ENCODE data around the gene GSTP1.

GSTP1 gene

DNA sequence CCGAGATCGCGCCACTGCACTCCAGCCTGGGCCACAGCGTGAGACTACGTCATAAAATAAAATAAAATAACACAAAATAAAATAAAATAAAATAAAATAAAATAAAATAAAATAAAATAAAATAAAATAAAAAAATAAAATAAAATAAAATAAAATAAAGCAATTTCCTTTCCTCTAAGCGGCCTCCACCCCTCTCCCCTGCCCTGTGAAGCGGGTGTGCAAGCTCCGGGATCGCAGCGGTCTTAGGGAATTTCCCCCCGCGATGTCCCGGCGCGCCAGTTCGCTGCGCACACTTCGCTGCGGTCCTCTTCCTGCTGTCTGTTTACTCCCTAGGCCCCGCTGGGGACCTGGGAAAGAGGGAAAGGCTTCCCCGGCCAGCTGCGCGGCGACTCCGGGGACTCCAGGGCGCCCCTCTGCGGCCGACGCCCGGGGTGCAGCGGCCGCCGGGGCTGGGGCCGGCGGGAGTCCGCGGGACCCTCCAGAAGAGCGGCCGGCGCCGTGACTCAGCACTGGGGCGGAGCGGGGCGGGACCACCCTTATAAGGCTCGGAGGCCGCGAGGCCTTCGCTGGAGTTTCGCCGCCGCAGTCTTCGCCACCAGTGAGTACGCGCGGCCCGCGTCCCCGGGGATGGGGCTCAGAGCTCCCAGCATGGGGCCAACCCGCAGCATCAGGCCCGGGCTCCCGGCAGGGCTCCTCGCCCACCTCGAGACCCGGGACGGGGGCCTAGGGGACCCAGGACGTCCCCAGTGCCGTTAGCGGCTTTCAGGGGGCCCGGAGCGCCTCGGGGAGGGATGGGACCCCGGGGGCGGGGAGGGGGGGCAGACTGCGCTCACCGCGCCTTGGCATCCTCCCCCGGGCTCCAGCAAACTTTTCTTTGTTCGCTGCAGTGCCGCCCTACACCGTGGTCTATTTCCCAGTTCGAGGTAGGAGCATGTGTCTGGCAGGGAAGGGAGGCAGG, at the start of gene GSTP1:
Gene GSTP1 (plus strand): TSS at position 566 of the 958 bp plus-strand sequence. CDS start 32 bp downstream, at position 598.
- H3K27ac ChIP-seq, result peak within 1 kb of the TSS; percentile 80
- TF ChIP-seq ZFX (IDR thresholded peaks at IDR 0.05) (no peak), CTCF (conservative IDR thresholded peaks at IDR 0.05) (no peak)

GRCh38 chr11:67534070-67534679, 49.4 kb upstream of the GSTP1 start:
- no peak overlapping the region for H3K27ac ChIP-seq
- TF ChIP-seq ZFX (IDR thresholded peaks at IDR 0.05), result no peak
- no peak for TF ChIP-seq CTCF (conservative IDR thresholded peaks at IDR 0.05)

- TF ChIP-seq ZFX (IDR thresholded peaks at IDR 0.05) (no peak), CTCF (conservative IDR thresholded peaks at IDR 0.05) (no peak)
- no peak overlapping the region for H3K27ac ChIP-seq
These were observed 48.1 kb upstream of the GSTP1 start for GRCh38 chr11:67535561-67535960.

DNA sequence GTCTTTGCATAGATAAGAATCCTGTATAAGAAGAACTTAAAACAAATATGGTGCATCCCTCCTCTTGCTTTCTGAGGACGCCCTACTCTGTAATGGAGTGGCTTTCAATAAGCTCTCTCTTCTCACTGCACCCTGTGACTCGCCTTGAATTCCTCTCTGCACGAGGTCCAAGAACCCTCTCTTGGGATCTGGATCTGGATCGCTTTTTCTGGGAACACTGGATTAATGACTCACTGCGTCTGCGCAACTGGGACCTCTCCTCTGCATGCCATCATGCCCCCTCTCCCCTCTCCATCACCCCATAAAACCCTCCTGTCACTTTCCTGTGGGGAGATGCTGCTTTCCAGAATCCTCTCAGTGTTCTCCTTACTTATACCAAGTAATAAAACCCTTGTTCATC, 45.3 kb upstream of the GSTP1 start:
- TF ChIP-seq ZFX (IDR thresholded peaks at IDR 0.05) (no peak), CTCF (conservative IDR thresholded peaks at IDR 0.05) (no peak)

GRCh38 chr11:67538823-67539505, 44.6 kb upstream of the GSTP1 start:
- TF ChIP-seq ZFX (IDR thresholded peaks at IDR 0.05) (no peak), CTCF (conservative IDR thresholded peaks at IDR 0.05) (no peak)
- H3K27ac ChIP-seq, result peak overlapping the region; percentile 13; the same call in 1 of the 2 replicates

More for the DNA sequence above, 45.3 kb upstream of the GSTP1 start:
- H3K27ac ChIP-seq, result no peak overlapping the region

DNA sequence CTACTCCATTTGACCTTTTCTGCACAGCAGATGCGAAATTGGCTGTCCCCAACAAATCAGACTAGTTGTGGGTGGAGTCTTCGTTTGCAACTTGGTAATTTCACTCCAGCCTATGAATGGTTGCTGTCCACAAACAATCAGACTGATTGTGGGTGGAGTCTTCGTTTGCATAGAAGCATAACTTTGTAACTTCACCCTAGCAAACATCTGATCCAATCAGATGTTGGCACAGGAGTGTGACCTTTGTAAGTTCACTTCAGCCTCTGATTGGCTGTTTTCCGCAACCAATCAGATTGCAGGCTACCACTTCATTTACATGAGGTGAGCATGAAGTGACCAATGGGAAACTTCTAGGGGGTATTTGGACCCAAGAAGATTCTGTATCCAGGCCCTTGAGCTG, 44.1 kb upstream of the GSTP1 start:
- no peak for TF ChIP-seq CTCF (conservative IDR thresholded peaks at IDR 0.05)
- peak overlapping the region; percentile 13; the same call in 1 of the 2 replicates for H3K27ac ChIP-seq

Data from C4-2B (cell line).